ENCODE results near the gene FBLN2. TPM values are rescaled to one million over a fixed set of nuclear protein-coding genes. Genes with fewer than 3 reads are reported as not detected.

FBLN2 gene
- polyA plus RNA-seq, 2 of the 4 experiments (the other 2 are of a cell fraction) = 1.1 to 2.7 TPM

DNA sequence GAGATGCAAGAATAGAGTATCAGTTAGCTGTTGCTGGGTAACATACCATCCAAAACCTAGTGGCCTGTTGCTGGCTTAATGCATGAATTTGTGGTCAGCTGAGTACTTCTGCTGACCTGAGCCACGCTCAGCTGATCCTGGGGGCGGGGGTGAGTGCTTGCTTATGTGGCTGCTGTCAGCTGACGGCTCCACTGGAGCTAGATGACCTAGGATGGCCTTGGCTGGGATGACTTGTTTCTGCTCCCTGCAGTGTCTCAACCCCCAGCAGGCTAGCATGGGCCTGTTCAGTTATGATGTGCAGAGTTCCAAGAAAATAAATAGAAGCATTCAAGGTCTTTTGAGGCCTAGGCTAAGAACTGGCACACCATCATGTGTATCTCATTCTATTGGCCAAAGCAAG, 63.9 kb downstream of the FBLN2 start (continued):
- no peak for TF ChIP-seq ESRRA (IDR thresholded peaks at IDR 0.05; ENCODE audit: borderline replicate concordance, low read length)

GRCh38 chr3:13613343-13614190, 64.6 kb downstream of the FBLN2 start:
- TF ChIP-seq TP53 (CRISPR knock-in tag; IDR thresholded peaks at IDR 0.05) (no peak), CBX2 (IDR thresholded peaks at IDR 0.05; ENCODE audit: borderline replicate concordance, low read depth) (no peak), SREBF2 (IDR thresholded peaks at IDR 0.05) (no peak), RFX5 (IDR thresholded peaks at IDR 0.05) (no peak), RARB (CRISPR knock-in tag; IDR thresholded peaks at IDR 0.05) (no peak), E2F6 (IDR thresholded peaks at IDR 0.05; ENCODE audit: borderline replicate concordance, low read depth) (no peak), ATOH8 (CRISPR knock-in tag; IDR thresholded peaks at IDR 0.05; ENCODE audit: low read depth) (no peak), JUNB (IDR thresholded peaks at IDR 0.05) (no peak), CBX8 (IDR thresholded peaks at IDR 0.05) (no peak), EHF (CRISPR knock-in tag; IDR thresholded peaks at IDR 0.05) (no peak), CEBPB (IDR thresholded peaks at IDR 0.05) (no peak), FOSB (CRISPR knock-in tag; IDR thresholded peaks at IDR 0.05) (no peak)
- FAIRE-seq (no peak), DNase-seq (ENCODE audit: low read depth in 1 of 2, low spot score in 1 of 2) (no peak), ATAC-seq (no peak)
- no peak overlapping the region for H3K27ac ChIP-seq
- 68% methylated on average over 14 of the region's 14 CpGs for WGBS (ENCODE audit: missing lambda C conversion rate)
- H3K4me3 ChIP-seq = no peak overlapping the region
- H3K4me1 ChIP-seq = no peaks in the 10 kb centered on the region
- POLR2A ChIA-PET = no interaction called here
- CTCF ChIA-PET = interaction anchor here (0.9 to 3.5 kb wide), 4 partner anchors 33 to 117 kb away, joined by 3 to 17 read pairs (median 4); no protein-coding TSS in a partner anchor
- no peak overlapping the region for H3K4me2 ChIP-seq
- H3K9me3 ChIP-seq = no peaks in the 10 kb centered on the region

DNA sequence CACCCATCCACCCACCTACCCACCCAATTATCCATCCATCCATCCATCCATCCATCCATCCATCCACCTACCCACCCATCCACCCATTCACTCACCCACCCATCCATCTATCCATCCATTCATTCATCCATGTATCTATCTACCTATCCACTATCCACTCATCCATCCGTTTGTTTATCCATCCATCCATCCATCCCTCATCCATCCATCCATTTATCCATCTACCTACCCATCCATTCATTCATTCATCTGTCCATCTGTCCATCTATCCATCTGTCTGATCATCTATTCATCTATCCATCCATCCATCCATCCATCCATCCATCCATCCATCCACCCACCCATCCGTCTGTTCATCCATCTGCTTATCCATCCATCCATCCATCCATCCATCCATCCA, 65.7 kb downstream of the FBLN2 start:
- ATAC-seq (no peak), FAIRE-seq (no peak), DNase-seq (ENCODE audit: low read depth in 1 of 2, low spot score in 1 of 2) (no peak)
- no peak overlapping the region for H3K27ac ChIP-seq
- no peak overlapping the region for H3K4me3 ChIP-seq
- TF ChIP-seq ATOH8 (CRISPR knock-in tag; IDR thresholded peaks at IDR 0.05; ENCODE audit: low read depth) = no peak
- TF ChIP-seq CHD4 (IDR thresholded peaks at IDR 0.05; ENCODE audit: borderline replicate concordance) = no peak
- no peak for TF ChIP-seq POLR2A (IDR thresholded peaks at IDR 0.05; ENCODE audit: low read length)
- TF ChIP-seq SREBF2 (IDR thresholded peaks at IDR 0.05) = no peak
- no peak for TF ChIP-seq JUN (IDR thresholded peaks at IDR 0.05)
- no peak for TF ChIP-seq REST (IDR thresholded peaks at IDR 0.05)
- TF ChIP-seq EP300 (IDR thresholded peaks at IDR 0.05) = no peak
- TF ChIP-seq HOXA7 (CRISPR knock-in tag; IDR thresholded peaks at IDR 0.05) = no peak
- no peak for TF ChIP-seq E2F6 (IDR thresholded peaks at IDR 0.05; ENCODE audit: borderline replicate concordance, low read depth)
- TF ChIP-seq CTCF (IDR thresholded peaks at IDR 0.05) = no peak
- no peak for TF ChIP-seq NR3C1 (IDR thresholded peaks at IDR 0.05)
- 31% methylated on average over 2 of the region's 2 CpGs for WGBS (ENCODE audit: missing lambda C conversion rate)
- ChIA-PET POLR2A (no interaction called here), CTCF (no interaction called here)
- no peaks in the 10 kb centered on the region for H3K4me1 ChIP-seq
- no peaks in the 10 kb centered on the region for H3K9me3 ChIP-seq
- H3K4me2 ChIP-seq = no peak overlapping the region

All from A549 (cell line).